ENCODE results near the gene LAMA3. TPM values are rescaled to one million over a fixed set of nuclear protein-coding genes. Genes with fewer than 3 reads are reported as not detected.
A peak's percentile ranks its signal among the peaks of the same experiment; 100 is the strongest.

Gene LAMA3
- total and polyA plus RNA-seq, 10 donors: 1.3 to 7.1 (median 3.0) TPM

DNA sequence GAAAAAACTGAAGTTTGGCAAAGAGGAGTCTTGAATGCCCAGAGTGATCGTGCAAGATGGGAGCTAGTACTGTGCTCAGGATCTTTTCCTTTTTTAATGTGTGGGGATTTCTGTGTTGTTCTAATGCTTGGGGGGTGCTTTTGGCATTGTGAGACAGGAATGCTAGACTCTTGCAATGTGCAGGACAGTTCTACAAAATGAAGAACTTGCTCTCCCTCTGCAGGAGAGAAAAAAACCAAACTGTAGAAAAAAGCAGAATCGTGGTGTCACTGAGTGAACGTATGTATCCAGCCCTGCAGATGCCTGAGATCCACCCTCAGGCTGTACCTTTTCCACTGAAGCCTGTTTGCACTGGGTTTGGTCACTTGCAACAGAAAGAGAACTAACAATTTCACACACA lies 313.2 kb downstream of the LAMA3 start:
- Histone ChIP-seq H3K27me3 (replicated peaks in 1 of 7) (no peaks in the 10 kb centered on the region), H3K4me1 (peaks cover 0 to 37% (median 20%) of the 10 kb centered on the region in 6 donors), H3K9me3 (no peaks in the 10 kb centered on the region), H3K4me3 (no peak overlapping the region), H3K27ac (peak overlapping the region in 5 of 8 donors; percentile 11 to 80 (median 42)), H3K36me3 (no peaks in the 10 kb centered on the region)
- 55 to 70% (median 63%) methylated on average over 3 of the region's 3 CpGs for whole genome bisulfite sequencing, 5 donors
- TF ChIP-seq POLR2AphosphoS5 (IDR thresholded peaks at IDR 0.05) (no peak), POLR2A (IDR thresholded peaks at IDR 0.05) (no peak)
- TF ChIP-seq, protein P1, sequence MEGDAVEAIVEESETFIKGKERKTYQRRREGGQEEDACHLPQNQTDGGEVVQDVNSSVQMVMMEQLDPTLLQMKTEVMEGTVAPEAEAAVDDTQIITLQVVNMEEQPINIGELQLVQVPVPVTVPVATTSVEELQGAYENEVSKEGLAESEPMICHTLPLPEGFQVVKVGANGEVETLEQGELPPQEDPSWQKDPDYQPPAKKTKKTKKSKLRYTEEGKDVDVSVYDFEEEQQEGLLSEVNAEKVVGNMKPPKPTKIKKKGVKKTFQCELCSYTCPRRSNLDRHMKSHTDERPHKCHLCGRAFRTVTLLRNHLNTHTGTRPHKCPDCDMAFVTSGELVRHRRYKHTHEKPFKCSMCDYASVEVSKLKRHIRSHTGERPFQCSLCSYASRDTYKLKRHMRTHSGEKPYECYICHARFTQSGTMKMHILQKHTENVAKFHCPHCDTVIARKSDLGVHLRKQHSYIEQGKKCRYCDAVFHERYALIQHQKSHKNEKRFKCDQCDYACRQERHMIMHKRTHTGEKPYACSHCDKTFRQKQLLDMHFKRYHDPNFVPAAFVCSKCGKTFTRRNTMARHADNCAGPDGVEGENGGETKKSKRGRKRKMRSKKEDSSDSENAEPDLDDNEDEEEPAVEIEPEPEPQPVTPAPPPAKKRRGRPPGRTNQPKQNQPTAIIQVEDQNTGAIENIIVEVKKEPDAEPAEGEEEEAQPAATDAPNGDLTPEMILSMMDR (IDR thresholded peaks at IDR 0.05 in 8 of 11, conservative IDR thresholded peaks at IDR 0.05 in 3 of 11): no peak
- intact Hi-C loops (cut with DNase I; ENCODE audit: low total_unique reads): no loop called here
- no peak for DNase-seq

DNA sequence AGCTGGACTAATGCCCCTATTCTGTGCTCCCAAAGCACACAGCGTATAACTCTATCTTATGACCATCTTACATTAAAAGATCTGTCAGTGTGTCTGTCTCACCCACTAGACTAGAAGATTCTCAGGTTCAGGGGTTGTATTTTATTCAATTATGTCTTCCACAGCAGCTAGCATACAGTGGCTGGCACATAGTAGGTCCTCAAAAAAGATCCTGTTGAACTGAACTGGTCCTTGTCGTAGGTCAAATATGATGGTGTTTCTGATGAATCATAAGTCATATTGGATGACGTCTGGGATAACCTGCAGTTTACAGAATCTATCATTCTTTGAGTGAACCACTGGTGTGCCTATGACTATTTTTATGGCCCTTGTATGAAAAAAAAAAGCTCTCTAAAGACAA lies 314.0 kb downstream of the LAMA3 start:
- peak overlapping the region in 3 of 8 donors; percentile 42 to 80 (median 73) for H3K27ac ChIP-seq
- H3K4me1 ChIP-seq: peaks cover 0 to 41% (median 20%) of the 10 kb centered on the region in 6 donors
- DNase-seq: no peak
- H3K36me3 ChIP-seq: no peaks in the 10 kb centered on the region
- 90 to 98% (median 94%) methylated on average over 3 of the region's 3 CpGs for WGBS, 5 donors
- H3K27me3 ChIP-seq (replicated peaks in 1 of 7): no peaks in the 10 kb centered on the region
- no peaks in the 10 kb centered on the region for H3K9me3 ChIP-seq
- H3K4me3 ChIP-seq: no peak overlapping the region
- TF ChIP-seq POLR2A (IDR thresholded peaks at IDR 0.05): no peak
- TF ChIP-seq, protein P1 (IDR thresholded peaks at IDR 0.05 in 8 of 11, conservative IDR thresholded peaks at IDR 0.05 in 3 of 11): no peak
- no peak for TF ChIP-seq POLR2AphosphoS5 (IDR thresholded peaks at IDR 0.05)
- intact Hi-C loops (cut with DNase I; ENCODE audit: low total_unique reads): no loop called here

GRCh38 chr18:24003903-24004640 lies 314.8 kb downstream of the LAMA3 start:
- TF ChIP-seq POLR2A (IDR thresholded peaks at IDR 0.05) (no peak), POLR2AphosphoS5 (IDR thresholded peaks at IDR 0.05) (no peak)
- TF ChIP-seq, protein P1 (IDR thresholded peaks at IDR 0.05 in 8 of 11, conservative IDR thresholded peaks at IDR 0.05 in 3 of 11): no peak
- 77 to 90% (median 85%) methylated on average over 2 of the region's 2 CpGs for WGBS, 5 donors

More at GRCh38 chr18:24003903-24004640, 314.8 kb downstream of the LAMA3 start:
- no peak for DNase-seq
- intact Hi-C loops (cut with DNase I; ENCODE audit: low total_unique reads): no loop called here
- no peaks in the 10 kb centered on the region for H3K36me3 ChIP-seq
- no peaks in the 10 kb centered on the region for H3K27me3 ChIP-seq (replicated peaks in 1 of 7)
- no peak overlapping the region for H3K4me3 ChIP-seq
- H3K4me1 ChIP-seq: peaks cover 0 to 49% (median 23%) of the 10 kb centered on the region in 6 donors
- H3K27ac ChIP-seq: peak overlapping the region in 3 of 8 donors; percentile 14 to 80 (median 37)
- no peaks in the 10 kb centered on the region for H3K9me3 ChIP-seq

Other genes starting within 250 kb of the LAMA3 start
- gene RIOK3, start 236.2 kb upstream of the LAMA3 start, total RNA-seq: 10 to 100 TPM; 57.6 to 96.1 (median 71.3) TPM
- gene RIOK3, start 236.2 kb upstream of the LAMA3 start, polyA plus RNA-seq: 10 to 100 TPM; 33.0 to 41.4 (median 39.3) TPM
- 10 to 100 TPM; 29.5 to 55.9 (median 43.6) TPM for gene RMC1, start 185.9 kb upstream of the LAMA3 start, total RNA-seq
- 10 to 100 TPM; 42.0 to 74.7 (median 47.5) TPM for gene RMC1, start 185.9 kb upstream of the LAMA3 start, polyA plus RNA-seq
- gene NPC1, start 102.9 kb upstream of the LAMA3 start, total RNA-seq: 10 to 100 TPM; 47.2 to 84.2 (median 68.9) TPM
- 10 to 100 TPM in 2 of 3 donors, 1 to 10 TPM in 1; 8.1 to 13.3 (median 11.2) TPM for gene NPC1, start 102.9 kb upstream of the LAMA3 start, polyA plus RNA-seq
- 1 to 10 TPM; 1.6 to 7.3 (median 3.0) TPM for gene ANKRD29, start 26.5 kb upstream of the LAMA3 start, total RNA-seq
- 10 to 100 TPM in 1 of 3 donors, 1 to 10 TPM in 2; 4.1 to 10.6 (median 7.2) TPM for gene ANKRD29, start 26.5 kb upstream of the LAMA3 start, polyA plus RNA-seq

Data from spleen (tissue), 11 donors.